Endodermal cell (in vitro differentiated cells): ENCODE measurements around the gene EXD3. TPM values are rescaled to one million over a fixed set of nuclear protein-coding genes. Genes with fewer than 3 reads are reported as not detected.

Experiments used
- DNase-seq: peaks from one replicate; pipeline ENCODE4 v3.0.0-alpha.2; 2017
- H3K27ac ChIP-seq: 2 replicates; pipeline ENCODE4 v1.5.1; 2013; ENCODE audit warnings: mild to moderate bottlenecking, low read depth, low read length, moderate library complexity
- H3K27me3 ChIP-seq: 2 replicates; pipeline ENCODE4 v1.6.1; 2013; ENCODE audit warnings: mild to moderate bottlenecking, low read length, moderate library complexity; ENCODE audit not compliant: insufficient read depth, control insufficient read depth, poor library complexity, severe bottlenecking
- H3K36me3 ChIP-seq: 2 replicates; pipeline ENCODE4 v1.7.0; 2013; ENCODE audit warnings: mild to moderate bottlenecking, low read length, moderate library complexity; ENCODE audit not compliant: control insufficient read depth, insufficient read depth
- H3K4me1 ChIP-seq: one replicate; pipeline ENCODE4 v1.7.0; 2013; ENCODE audit warnings: low read length; ENCODE audit not compliant: control insufficient read depth, insufficient read depth
- H3K4me3 ChIP-seq: 2 replicates; pipeline ENCODE4 v1.5.1; 2013; ENCODE audit warnings: mild to moderate bottlenecking, low read length, moderate library complexity
- H3K9ac ChIP-seq: 2 replicates; pipeline ENCODE4 v1.6.1; 2013; ENCODE audit warnings: mild to moderate bottlenecking, low read length, moderate library complexity; ENCODE audit not compliant: poor library complexity, severe bottlenecking; ENCODE audit errors: extremely low read depth
- H3K9me3 ChIP-seq: 2 replicates; pipeline ENCODE4 v1.6.1; 2013; ENCODE audit warnings: mild to moderate bottlenecking, low read length, moderate library complexity; ENCODE audit not compliant: control insufficient read depth
- H3K27ac Mint-ChIP-seq: 2 replicates; pipeline ENCODE4 v1.8.0; 2020; ENCODE audit warnings: mixed read lengths
- H3K27me3 Mint-ChIP-seq: 2 replicates; pipeline ENCODE4 v1.8.0; 2021; ENCODE audit warnings: mild to moderate bottlenecking, mixed read lengths; ENCODE audit not compliant: insufficient read depth
- H3K36me3 Mint-ChIP-seq: 2 replicates; pipeline ENCODE4 v1.8.0; 2020; ENCODE audit warnings: low read depth, mixed read lengths
- H3K4me1 Mint-ChIP-seq: 2 replicates; pipeline ENCODE4 v1.8.0; 2020; ENCODE audit warnings: mixed read lengths
- H3K4me3 Mint-ChIP-seq: 2 replicates; pipeline ENCODE4 v1.8.0; 2020; ENCODE audit warnings: mild to moderate bottlenecking, moderate library complexity, mixed read lengths
- H3K9me3 Mint-ChIP-seq: 2 replicates; pipeline ENCODE4 v1.8.0; 2020; ENCODE audit warnings: mild to moderate bottlenecking, mixed read lengths
- WGBS, 2 experiments: methylation state at CpG; one replicate each; pipeline versions ENCODE4 v1.1.5 to v1.1.7; 2013; ENCODE audit warnings: missing lambda C conversion rate in 2 of 2, mixed read lengths in 1 of 2; ENCODE audit not compliant: insufficient coverage in 1 of 2, insufficient read length in 1 of 2; 5-methylcytosine and 5-hydroxymethylcytosine counted together
- total RNA-seq, 2 donors: library from RNA; stranded (reverse); fragmentation: NEBNext Ultra II Directional in 1 of 2; extraction: Animal tissue kit (Norgen Biotek cat#: 25700) in 1 of 2; gene quantifications; 2 replicates in 1 of 2; 3 replicates in 1 of 2; pipeline ENCODE4 v1.2.1, GENCODE V29; 2021
- TF ChIP-seq, protein P1 (sequence below): fragments of 200-600 bp; sonication (generic); conservative IDR thresholded peaks from 2 replicates; pipeline ENCODE4 v1.5.0; 2021; ENCODE audit warnings: antibody characterized with exemption, mild to moderate bottlenecking

EXD3 gene
- total RNA-seq, 2 donors from 2014 or later: 15.5 to 31.0 TPM

DNA sequence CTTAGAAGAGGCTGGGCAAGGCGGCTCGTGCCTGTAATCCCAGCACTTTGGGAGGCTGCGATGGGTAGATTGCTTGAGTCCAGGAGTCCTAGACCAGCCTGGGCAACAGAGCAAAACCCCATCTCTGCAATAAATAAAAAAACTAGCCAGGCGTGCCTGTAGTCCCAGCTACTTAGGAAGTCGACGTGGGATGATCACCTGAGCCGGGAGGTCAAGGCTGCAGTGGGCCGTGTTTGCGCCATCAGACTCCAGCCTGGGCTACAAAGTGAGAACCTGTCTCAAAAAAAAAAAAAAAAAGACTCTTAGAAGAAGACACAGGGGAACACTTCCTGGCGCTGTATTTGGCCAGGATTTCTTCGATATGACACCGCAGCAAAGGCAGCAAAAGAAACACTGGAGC is 97.2 kb downstream of the EXD3 start:
- DNase-seq: no peak
- Mint-ChIP-seq H3K27me3 (peaks cover 18% of the 10 kb centered on the region), H3K27ac (no peak overlapping the region), H3K4me1 (no peaks in the 10 kb centered on the region), H3K36me3 (no peaks in the 10 kb centered on the region), H3K4me3 (no peak overlapping the region), H3K9me3 (peaks cover 9% of the 10 kb centered on the region)
- no peaks in the 10 kb centered on the region for H3K4me1 ChIP-seq
- TF ChIP-seq, protein P1, sequence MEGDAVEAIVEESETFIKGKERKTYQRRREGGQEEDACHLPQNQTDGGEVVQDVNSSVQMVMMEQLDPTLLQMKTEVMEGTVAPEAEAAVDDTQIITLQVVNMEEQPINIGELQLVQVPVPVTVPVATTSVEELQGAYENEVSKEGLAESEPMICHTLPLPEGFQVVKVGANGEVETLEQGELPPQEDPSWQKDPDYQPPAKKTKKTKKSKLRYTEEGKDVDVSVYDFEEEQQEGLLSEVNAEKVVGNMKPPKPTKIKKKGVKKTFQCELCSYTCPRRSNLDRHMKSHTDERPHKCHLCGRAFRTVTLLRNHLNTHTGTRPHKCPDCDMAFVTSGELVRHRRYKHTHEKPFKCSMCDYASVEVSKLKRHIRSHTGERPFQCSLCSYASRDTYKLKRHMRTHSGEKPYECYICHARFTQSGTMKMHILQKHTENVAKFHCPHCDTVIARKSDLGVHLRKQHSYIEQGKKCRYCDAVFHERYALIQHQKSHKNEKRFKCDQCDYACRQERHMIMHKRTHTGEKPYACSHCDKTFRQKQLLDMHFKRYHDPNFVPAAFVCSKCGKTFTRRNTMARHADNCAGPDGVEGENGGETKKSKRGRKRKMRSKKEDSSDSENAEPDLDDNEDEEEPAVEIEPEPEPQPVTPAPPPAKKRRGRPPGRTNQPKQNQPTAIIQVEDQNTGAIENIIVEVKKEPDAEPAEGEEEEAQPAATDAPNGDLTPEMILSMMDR: no peak
- peaks cover 4% of the 10 kb centered on the region for H3K27me3 ChIP-seq
- no peak overlapping the region for H3K9ac ChIP-seq
- WGBS, 2 experiments: 90 to 92% methylated on average over 10 to 12 of the region's 12 CpGs
- peaks cover 14% of the 10 kb centered on the region for H3K9me3 ChIP-seq
- H3K27ac ChIP-seq: no peak overlapping the region
- H3K36me3 ChIP-seq: no peaks in the 10 kb centered on the region
- H3K4me3 ChIP-seq: no peak overlapping the region

DNA sequence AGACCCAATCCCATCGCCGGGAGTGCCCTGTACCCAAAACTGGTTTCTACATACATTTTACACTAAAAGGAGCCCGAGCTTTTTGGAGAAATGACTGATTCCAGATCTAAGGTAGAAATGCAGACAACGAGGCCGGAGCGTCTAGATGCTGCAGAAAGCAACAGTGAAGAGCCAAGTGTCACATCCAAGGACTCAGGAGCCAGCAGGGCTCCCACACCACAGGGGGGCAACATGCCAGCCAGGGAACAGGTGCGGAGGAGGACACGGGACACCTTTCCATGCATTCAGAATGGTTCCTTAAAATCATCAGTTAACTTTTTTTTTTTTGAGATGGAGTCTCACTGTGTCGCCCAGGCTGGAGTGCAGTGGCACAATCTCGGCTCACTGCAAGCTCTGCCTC is 97.8 kb downstream of the EXD3 start:
- Mint-ChIP-seq H3K27me3 (peaks cover 18% of the 10 kb centered on the region), H3K27ac (no peak overlapping the region), H3K36me3 (no peaks in the 10 kb centered on the region), H3K4me1 (peaks cover 2% of the 10 kb centered on the region), H3K9me3 (peaks cover 8% of the 10 kb centered on the region), H3K4me3 (no peak overlapping the region)
- Histone ChIP-seq H3K36me3 (no peaks in the 10 kb centered on the region), H3K27ac (no peak overlapping the region), H3K4me3 (no peak overlapping the region), H3K4me1 (no peaks in the 10 kb centered on the region), H3K9ac (no peak overlapping the region), H3K9me3 (peaks cover 10% of the 10 kb centered on the region), H3K27me3 (peaks cover 4% of the 10 kb centered on the region)
- 91 to 96% methylated on average over 9 to 10 of the region's 10 CpGs for WGBS, 2 experiments
- TF ChIP-seq, protein P1: no peak
- no peak for DNase-seq

DNA sequence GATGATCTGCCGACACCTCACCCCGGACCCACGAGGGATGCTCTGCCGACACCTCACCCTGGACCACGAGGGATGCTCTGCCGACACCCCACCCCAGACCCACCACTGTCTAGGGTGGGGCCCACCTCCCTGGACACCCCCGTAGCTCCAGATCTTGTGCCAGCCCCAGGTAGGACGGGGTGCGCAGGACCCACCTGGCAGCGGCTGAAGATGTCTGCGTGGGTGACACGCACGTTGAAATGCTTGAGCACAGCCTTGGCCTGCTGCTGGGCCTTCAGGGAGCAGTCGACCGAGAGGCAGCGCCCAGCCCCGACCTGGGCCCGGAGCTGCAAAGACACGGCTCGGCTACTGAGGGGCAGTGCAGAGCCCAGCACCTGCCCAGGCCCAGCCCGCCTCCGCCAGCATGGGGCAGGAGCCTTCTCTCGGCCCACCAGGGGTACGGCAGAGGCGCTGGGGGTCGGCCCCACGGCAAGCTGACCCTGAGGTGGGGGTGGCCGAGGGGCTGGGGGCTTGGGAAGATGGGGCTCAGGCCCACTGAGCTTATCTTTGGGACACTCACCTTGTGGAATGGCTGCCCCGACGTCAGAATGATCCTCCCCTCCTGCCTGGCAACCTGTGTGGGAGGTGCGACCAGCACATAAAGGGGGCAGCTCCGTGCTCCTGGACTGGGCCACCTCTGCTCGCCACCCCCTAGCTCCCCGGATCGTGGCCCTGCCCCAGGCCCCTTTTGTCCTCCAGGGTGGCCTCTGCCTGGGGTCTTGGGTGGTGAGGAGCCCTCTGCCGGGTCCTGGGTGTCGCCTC is 99.2 kb downstream of the EXD3 start:
- H3K9me3 ChIP-seq: peaks cover 6% of the 10 kb centered on the region
- H3K9ac ChIP-seq: no peak overlapping the region
- Mint-ChIP-seq H3K27ac (no peak overlapping the region), H3K4me1 (peaks cover 2% of the 10 kb centered on the region), H3K27me3 (peaks cover 18% of the 10 kb centered on the region), H3K36me3 (no peaks in the 10 kb centered on the region), H3K9me3 (peaks cover 5% of the 10 kb centered on the region), H3K4me3 (no peak overlapping the region)
- H3K27ac ChIP-seq: no peak overlapping the region
- peaks cover 4% of the 10 kb centered on the region for H3K27me3 ChIP-seq
- DNase-seq: no peak
- H3K36me3 ChIP-seq: no peaks in the 10 kb centered on the region
- no peak overlapping the region for H3K4me3 ChIP-seq
- no peaks in the 10 kb centered on the region for H3K4me1 ChIP-seq
- 91% methylated on average over 25 to 37 of the region's 37 CpGs for WGBS, 2 experiments
- TF ChIP-seq, protein P1: no peak
